K562 (cell line): ENCODE data around the gene DNAJB12. TPM values are rescaled to one million over a fixed set of nuclear protein-coding genes. Genes with fewer than 3 reads are reported as not detected.

ENCODE experiments used
- ARID3A ChIP-seq: IDR thresholded peaks from 2 replicates; pipeline ENCODE4 v1.6.1; 2012; ENCODE audit warnings: low read depth, low read length, improper control_type of control experiment, borderline replicate concordance
- ARID3B ChIP-seq: fragments of 250-450 bp; sonication (Bioruptor Pico); IDR thresholded peaks from 2 replicates; pipeline ENCODE4 v1.4.0; 2020; ENCODE audit warnings: borderline replicate concordance
- BHLHE40 ChIP-seq: IDR thresholded peaks from 2 replicates; pipeline ENCODE4 v1.6.1; 2011; ENCODE audit warnings: low read length, improper control_type of control experiment
- CHD1 ChIP-seq: fragments of 200-600 bp; sonication (generic); IDR thresholded peaks from one replicate; pipeline ENCODE4 v1.6.1; 2012; ENCODE audit warnings: mild to moderate bottlenecking, moderate library complexity, low read length, inconsistent platforms
- FOXP1 ChIP-seq: sonication (generic); formaldehyde crosslinking; IDR thresholded peaks from 2 replicates; pipeline ENCODE4 v1.8.0; 2022; ENCODE audit warnings: mild to moderate bottlenecking, missing genetic modification reagents
- HIVEP1 ChIP-seq: fragments of 250-450 bp; sonication (Bioruptor Pico); IDR thresholded peaks from 2 replicates; pipeline ENCODE4 v1.4.0; 2020; ENCODE audit warnings: mild to moderate bottlenecking
- MAZ ChIP-seq, 2 experiments: fragments of 450-650 bp in 1 of 2; sonication (generic) in 1 of 2; formaldehyde crosslinking; IDR thresholded peaks in 1 of 2; conservative IDR thresholded peaks in 1 of 2; 2 replicates each; pipeline versions ENCODE4 v1.4.0 to v1.5.0; 2020; ENCODE audit warnings: mild to moderate bottlenecking in 1 of 2, missing genetic modification reagents in 1 of 2
- MEF2A ChIP-seq: IDR thresholded peaks from 2 replicates; pipeline ENCODE4 v1.6.1; 2011; ENCODE audit warnings: low read depth, mild to moderate bottlenecking, low read length, moderate library complexity; ENCODE audit not compliant: control insufficient read depth
- PHF21A ChIP-seq: fragments of 450-650 bp; IDR thresholded peaks from 2 replicates; pipeline ENCODE4 v1.6.1; 2017; ENCODE audit warnings: low read depth, borderline replicate concordance
- PHTF2 ChIP-seq: fragments of 250-450 bp; sonication (Bioruptor Pico); IDR thresholded peaks from 2 replicates; pipeline ENCODE4 v1.5.0; 2021; ENCODE audit warnings: mild to moderate bottlenecking
- POU5F1 ChIP-seq: fragments of 150-350 bp; IDR thresholded peaks from 2 replicates; pipeline ENCODE4 v1.6.1; 2014; ENCODE audit warnings: borderline replicate concordance, low read length, low read depth, mild to moderate bottlenecking; ENCODE audit not compliant: partially characterized antibody
- PRMT5 ChIP-seq: sonication (generic); formaldehyde crosslinking; IDR thresholded peaks from 2 replicates; pipeline ENCODE4 v1.5.0; 2020; ENCODE audit warnings: missing genetic modification reagents
- SMAD3 ChIP-seq: fragments of 450-650 bp; formaldehyde crosslinking; conservative IDR thresholded peaks from 2 replicates; pipeline ENCODE4 v1.4.0; 2020; ENCODE audit warnings: mild to moderate bottlenecking
- TBP ChIP-seq: optimal IDR thresholded peaks from 2 replicates; pipeline ENCODE3; 2011; ENCODE audit warnings: low read depth, low read length, improper control_type of control experiment
- THRA ChIP-seq: fragments of 450-650 bp; IDR thresholded peaks from 2 replicates; pipeline ENCODE4 v1.6.1; 2017; ENCODE audit warnings: mild to moderate bottlenecking, moderate library complexity
- USF1 ChIP-seq: sonication (generic); formaldehyde crosslinking; IDR thresholded peaks from 2 replicates; pipeline ENCODE4 v1.9.0; 2022; ENCODE audit warnings: mild to moderate bottlenecking, missing genetic modification reagents
- ZNF174 ChIP-seq: fragments of 250-450 bp; sonication (Bioruptor Pico); IDR thresholded peaks from 2 replicates; pipeline ENCODE4 v1.4.0; 2020; ENCODE audit warnings: mild to moderate bottlenecking
- ZNF217 ChIP-seq: sonication (generic); formaldehyde crosslinking; IDR thresholded peaks from 2 replicates; pipeline ENCODE4 v1.8.0; 2022; ENCODE audit warnings: mild to moderate bottlenecking, missing genetic modification reagents
- ZNF395 ChIP-seq: fragments of 200-800 bp; sonication (Bioruptor generic); IDR thresholded peaks from 2 replicates; pipeline ENCODE4 v1.6.1; 2017; ENCODE audit warnings: missing genetic modification characterization, missing compliant biosample characterization
- ZNF584 ChIP-seq: fragments of 200-800 bp; sonication (Bioruptor generic); IDR thresholded peaks from 2 replicates; pipeline ENCODE4 v1.6.1; 2016; ENCODE audit warnings: low read depth, mild to moderate bottlenecking, missing genetic modification characterization, missing compliant biosample characterization
- ZSCAN29 ChIP-seq: fragments of 450-650 bp; IDR thresholded peaks from 2 replicates; pipeline ENCODE4 v1.6.1; 2017
- polyA plus RNA-seq, 8 experiments: library from polyadenylated mRNA; depleted of rRNA in 4 of 8; stranded (reverse) in 5 of 8; unstranded in 3 of 8; fragments of >200 nt; fragmentation: Nextera tagmentation in 2 of 8; fragmentation: Illumina TruSeq in 1 of 8; extraction: Ambion mirVana in 2 of 8; extraction: Trizol in 1 of 8; gene quantifications; 2 replicates each; pipeline versions ENCODE4 v1.2.1 to v1.2.3, GENCODE V29; 2011 to 2014; ENCODE audit warnings: inconsistent platforms in 1 of 8, missing spikeins in 1 of 8
- total RNA-seq, 7 experiments: library from RNA; depleted of rRNA in 6 of 7; stranded (reverse); fragments of >200 nt in 6 of 7; fragmentation: Illumina TruSeq in 2 of 7; extraction: Trizol in 2 of 7; gene quantifications; 2 replicates each; pipeline versions ENCODE4 v1.2.1 to v1.2.3, GENCODE V29; 2011 to 2021; ENCODE audit warnings: low replicate concordance in 1 of 7

The DNAJB12 gene
- total and polyA plus RNA-seq, 9 of the 15 experiments (the other 6 are each of a cell fraction or from before 2014, with no cell fraction given): 3.5 to 31.5 (median 20.3) TPM

GRCh38 chr10:72320676-72321247, 34.0 kb downstream of the DNAJB12 start (continued):
- TF ChIP-seq ARID3B (CRISPR knock-in tag): 0 out of 2 replicates have a peak, but pooled peaks have one; percentile 46
- peak; percentile 89 for TF ChIP-seq TBP
- peak; percentile 77 for TF ChIP-seq MEF2A
- peak; percentile 87 to 93 for TF ChIP-seq MAZ (CRISPR knock-in tag; conservative IDR thresholded peaks at IDR 0.05 in 1 of 2, IDR thresholded peaks at IDR 0.05 in 1 of 2)
- TF ChIP-seq ZNF174: no peak
- TF ChIP-seq FOXP1: peak; percentile 93
- TF ChIP-seq ZNF217: no peak
- no peak for TF ChIP-seq ZSCAN29
- TF ChIP-seq HIVEP1 (CRISPR knock-in tag): peak; percentile 36; the same call in 1 of the 2 replicates
- peak; percentile 90; the same call in 1 of the 2 replicates for TF ChIP-seq PHF21A
- peak; percentile 60; the same call in 1 of the 2 replicates for TF ChIP-seq SMAD3 (CRISPR knock-in tag)
- TF ChIP-seq PHTF2 (CRISPR knock-in tag): no peak
- peak; percentile 90 for TF ChIP-seq ZNF584 (CRISPR knock-in tag)
- TF ChIP-seq PRMT5: no peak
- no peak for TF ChIP-seq THRA
- peak; percentile 69; the same call in 1 of the 2 replicates for TF ChIP-seq ARID3A
- peak; percentile 72; the same call in 1 of the 2 replicates for TF ChIP-seq BHLHE40
- no peak; the same call in 1 of the 2 replicates for TF ChIP-seq USF1
- peak; percentile 98 for TF ChIP-seq ZNF395
- no peak for TF ChIP-seq CHD1
- TF ChIP-seq POU5F1: peak; percentile 22
